CD4-positive, alpha-beta T cell treated with Interleukin-10 for 1 hour (primary cell): ENCODE results near the gene OGFOD2.

Source experiments
- DNase-seq: peaks from one replicate; pipeline ENCODE4 v3.0.0-alpha.2; 2020

The OGFOD2 gene

GRCh38 chr12:122989225-122989839 is 14.3 kb downstream of the OGFOD2 start:
- DNase-seq: no peak

- DNase-seq: no peak
Measured at GRCh38 chr12:122989874-122990419, 14.9 kb downstream of the OGFOD2 start.

- DNase-seq: no peak
Measured at GRCh38 chr12:122990561-122990960, 15.5 kb downstream of the OGFOD2 start.

GRCh38 chr12:122990961-122991622 is 16.0 kb downstream of the OGFOD2 start:
- DNase-seq: no peak

- no peak for DNase-seq
Measured at GRCh38 chr12:122991623-122992275, 16.7 kb downstream of the OGFOD2 start.

GRCh38 chr12:122992386-122992785 is 17.3 kb downstream of the OGFOD2 start:
- no peak for DNase-seq

GRCh38 chr12:122994140-122994675 is 19.2 kb downstream of the OGFOD2 start:
- no peak for DNase-seq

- no peak for DNase-seq
Measured at GRCh38 chr12:122994781-122995502, 19.9 kb downstream of the OGFOD2 start.

- no peak for DNase-seq
Measured at GRCh38 chr12:122995503-122996187, 20.6 kb downstream of the OGFOD2 start.

GRCh38 chr12:122996188-122996601 is 21.2 kb downstream of the OGFOD2 start:
- DNase-seq: no peak

GRCh38 chr12:122996621-122997342 is 21.7 kb downstream of the OGFOD2 start:
- no peak for DNase-seq

GRCh38 chr12:122997343-122998250 is 22.6 kb downstream of the OGFOD2 start:
- DNase-seq: no peak

- DNase-seq: no peak
Measured at GRCh38 chr12:122998316-122998715, 23.3 kb downstream of the OGFOD2 start.

- DNase-seq: no peak
Measured at GRCh38 chr12:122999196-122999946, 24.3 kb downstream of the OGFOD2 start.

- DNase-seq: no peak
Measured at GRCh38 chr12:122999986-123000420, 25.0 kb downstream of the OGFOD2 start.

- no peak for DNase-seq
Measured at GRCh38 chr12:123000578-123000977, 25.5 kb downstream of the OGFOD2 start.

- no peak for DNase-seq
Measured at GRCh38 chr12:123001464-123001863, 26.4 kb downstream of the OGFOD2 start.

- no peak for DNase-seq
Measured at GRCh38 chr12:123003257-123003656, 28.2 kb downstream of the OGFOD2 start.

GRCh38 chr12:123004287-123004686 is 29.2 kb downstream of the OGFOD2 start:
- no peak for DNase-seq
